H1 (cell line): Measurements from ENCODE around the gene GRIA3. TPM values are rescaled to one million over a fixed set of nuclear protein-coding genes. Genes with fewer than 3 reads are reported as not detected.

Experiments used
- CTCF ChIA-PET: fragments of 300-600 bp; sonication (Branson Sonifier 250); formaldehyde crosslinking; loops from one replicate; lab custom pipeline; 2021; ENCODE audit not compliant: partially characterized antibody; lab: Charles Lee
- POLR2A ChIA-PET: fragments of 300-600 bp; sonication (Branson Sonifier 250); formaldehyde crosslinking; loops from one replicate; lab custom pipeline; 2021; ENCODE audit warnings: inconsistent platforms; ENCODE audit not compliant: partially characterized antibody; lab: Charles Lee
- DNase-seq, 2 experiments: peaks; one replicate each; pipeline versions ENCODE4 v3.0.0 to v3.0.0-alpha.2; 2010 to 2022; ENCODE audit warnings: low spot score in 2 of 2, low read depth in 1 of 2, mixed read lengths in 1 of 2
- FAIRE-seq: peaks from 2 replicates; lab custom pipeline; 2011; peaks lifted over from hg19 to GRCh38; lab: Jason Lieb, UNC
- H2AFZ ChIP-seq: 2 replicates; pipeline ENCODE4 v1.8.1; 2012; ENCODE audit warnings: low read length, inconsistent platforms
- H2AK5ac ChIP-seq: 2 replicates; pipeline ENCODE4 v1.6.1; 2013; ENCODE audit warnings: low read depth, low read length
- H2BK120ac ChIP-seq: replicated peaks from 2 replicates; pipeline ENCODE3; 2013; ENCODE audit warnings: low read depth, low read length, inconsistent platforms
- H2BK12ac ChIP-seq: 2 replicates; pipeline ENCODE4 v1.6.1; 2013; ENCODE audit warnings: low read depth, low read length
- H2BK15ac ChIP-seq: 2 replicates; pipeline ENCODE4 v1.6.1; 2013; ENCODE audit warnings: low read length
- H2BK20ac ChIP-seq: 2 replicates; pipeline ENCODE4 v1.6.1; 2013; ENCODE audit warnings: low read length
- H2BK5ac ChIP-seq: 2 replicates; pipeline ENCODE4 v1.6.1; 2013; ENCODE audit warnings: low read depth, low read length
- H3K14ac ChIP-seq: 2 replicates; pipeline ENCODE4 v1.6.1; 2013; ENCODE audit warnings: inconsistent platforms; ENCODE audit not compliant: insufficient read length
- H3K18ac ChIP-seq: 2 replicates; pipeline ENCODE4 v1.6.1; 2013; ENCODE audit warnings: low read length; ENCODE audit errors: extremely low read depth
- H3K23ac ChIP-seq: 2 replicates; pipeline ENCODE4 v1.6.1; 2013; ENCODE audit warnings: inconsistent platforms; ENCODE audit not compliant: insufficient read length
- H3K23me2 ChIP-seq: 2 replicates; pipeline ENCODE4 v1.6.1; 2013; ENCODE audit warnings: low read depth, low read length
- H3K27ac ChIP-seq: 2 replicates; pipeline ENCODE4 v1.6.1; 2011; ENCODE audit warnings: low read depth, low read length, inconsistent platforms
- H3K27me3 ChIP-seq, 4 experiments: replicated peaks in 1 of 4; 1 replicate in 1 of 4; 2 replicates in 3 of 4; pipeline versions ENCODE4 v1.6.1 to v1.8.1; 2011 to 2013; ENCODE audit warnings: low read length in 3 of 4, mild to moderate bottlenecking in 3 of 4, inconsistent platforms in 2 of 4, mixed read lengths in 2 of 4, moderate library complexity in 1 of 4; ENCODE audit not compliant: control insufficient read depth in 3 of 4, insufficient read depth in 3 of 4; ENCODE audit errors: extremely low read depth in 1 of 4
- H3K36me3 ChIP-seq, 4 experiments: 2 replicates each; pipeline versions ENCODE4 v1.6.1 to v1.8.1; 2011 to 2013; ENCODE audit warnings: mild to moderate bottlenecking in 4 of 4, low read length in 3 of 4, moderate library complexity in 2 of 4, control low read depth in 1 of 4, inconsistent platforms in 1 of 4; ENCODE audit not compliant: insufficient read depth in 4 of 4, control insufficient read depth in 2 of 4
- H3K4ac ChIP-seq: replicated peaks from 2 replicates; pipeline ENCODE3; 2013; ENCODE audit warnings: low read length, low read depth, mixed read lengths, inconsistent platforms; ENCODE audit not compliant: insufficient read length
- H3K4me1 ChIP-seq, 4 experiments: replicated peaks in 1 of 4; 1 replicate in 1 of 4; 2 replicates in 3 of 4; pipeline versions ENCODE4 v1.6.1 to v1.8.1; 2011 to 2013; ENCODE audit warnings: low read length in 3 of 4, inconsistent platforms in 2 of 4, mixed read lengths in 1 of 4; ENCODE audit not compliant: insufficient read depth in 4 of 4, control insufficient read depth in 3 of 4
- H3K4me2 ChIP-seq, 2 experiments: 2 replicates each; pipeline versions ENCODE4 v1.6.1 to v1.8.1; 2011 to 2013; ENCODE audit warnings: low read depth in 2 of 2, low read length in 2 of 2, control low read depth in 1 of 2, inconsistent platforms in 1 of 2, mild to moderate bottlenecking in 1 of 2; ENCODE audit not compliant: insufficient read depth in 1 of 2
- H3K4me3 ChIP-seq, 4 experiments: fragments of 200-600, 300-600 bp in 1 of 4; sonication (generic), shearing (Covaris generic), sonication (Bioruptor Twin) in 1 of 4; 2 replicates each; pipeline versions ENCODE4 v1.5.1 to v1.8.1; 2011 to 2016; ENCODE audit warnings: low read length in 4 of 4, low read depth in 3 of 4, control low read depth in 2 of 4, inconsistent platforms in 2 of 4, mild to moderate bottlenecking in 2 of 4, mixed read lengths in 1 of 4, moderate library complexity in 1 of 4; ENCODE audit not compliant: insufficient read depth in 2 of 4; ENCODE audit errors: extremely low read depth in 1 of 4
- H3K56ac ChIP-seq: replicated peaks from 2 replicates; pipeline ENCODE3; 2013; ENCODE audit warnings: low read depth, mild to moderate bottlenecking, mixed read lengths, low read length, inconsistent platforms; ENCODE audit not compliant: insufficient read length
- H3K79me1 ChIP-seq: 2 replicates; pipeline ENCODE4 v1.6.1; 2013; ENCODE audit warnings: low read depth, low read length, control low read depth
- H3K79me2 ChIP-seq, 2 experiments: 2 replicates each; pipeline versions ENCODE4 v1.6.1 to v1.8.1; 2012 to 2013; ENCODE audit warnings: low read length in 2 of 2, mild to moderate bottlenecking in 2 of 2, inconsistent platforms in 1 of 2; ENCODE audit not compliant: insufficient read depth in 2 of 2, control insufficient read depth in 1 of 2
- H3K9ac ChIP-seq, 4 experiments: replicated peaks in 1 of 4; 1 replicate in 1 of 4; 2 replicates in 3 of 4; pipeline versions ENCODE4 v1.6.1 to v1.8.1; 2011 to 2013; ENCODE audit warnings: low read depth in 3 of 4, low read length in 3 of 4, control low read depth in 2 of 4, mild to moderate bottlenecking in 2 of 4, moderate library complexity in 2 of 4, inconsistent platforms in 1 of 4; ENCODE audit errors: extremely low read depth in 1 of 4
- H3K9me3 ChIP-seq, 2 experiments: 2 replicates each; pipeline versions ENCODE4 v1.6.1 to v1.8.1; 2012 to 2013; ENCODE audit warnings: mild to moderate bottlenecking in 2 of 2, moderate library complexity in 2 of 2, control low read depth in 1 of 2, inconsistent platforms in 1 of 2, low read depth in 1 of 2, low read length in 1 of 2, mixed read lengths in 1 of 2; ENCODE audit not compliant: insufficient read depth in 2 of 2
- H4K20me1 ChIP-seq, 2 experiments: replicated peaks in 1 of 2; 2 replicates each; pipeline versions ENCODE3 to v1.8.1; 2011 to 2013; ENCODE audit warnings: inconsistent platforms in 2 of 2, low read length in 2 of 2, mild to moderate bottlenecking in 1 of 2; ENCODE audit not compliant: insufficient read depth in 2 of 2, control insufficient read depth in 1 of 2
- H4K5ac ChIP-seq: 2 replicates; pipeline ENCODE4 v1.6.1; 2013; ENCODE audit warnings: low read length, low read depth, mixed read lengths, inconsistent platforms; ENCODE audit not compliant: insufficient read length
- H4K8ac ChIP-seq: 2 replicates; pipeline ENCODE4 v1.8.0; 2013; ENCODE audit warnings: mild to moderate bottlenecking, moderate library complexity, low read length, inconsistent platforms; ENCODE audit not compliant: insufficient read depth; ENCODE audit errors: extremely low read depth
- H4K91ac ChIP-seq: replicated peaks from 2 replicates; pipeline ENCODE3; 2013; ENCODE audit warnings: low read length, mixed read lengths, inconsistent platforms; ENCODE audit not compliant: insufficient read length
- BRCA1 ChIP-seq: IDR thresholded peaks from 2 replicates; pipeline ENCODE4 v1.6.1; 2012; ENCODE audit warnings: low read depth, low read length, improper control_type of control experiment
- CHD1 ChIP-seq: IDR thresholded peaks from 2 replicates; pipeline ENCODE4 v1.6.1; 2012; ENCODE audit warnings: low read depth, low read length, improper control_type of control experiment
- CTCF ChIP-seq, 3 experiments: IDR thresholded peaks; 1 replicate in 2 of 3; 2 replicates in 1 of 3; pipeline versions ENCODE4 v1.5.1 to v1.6.1; 2011; ENCODE audit warnings: low read length in 3 of 3, mild to moderate bottlenecking in 3 of 3, inconsistent platforms in 2 of 3, low read depth in 1 of 3, moderate library complexity in 1 of 3; ENCODE audit not compliant: insufficient read depth in 1 of 3; ENCODE audit errors: control extremely low read depth in 1 of 3
- GTF2F1 ChIP-seq: IDR thresholded peaks from 2 replicates; pipeline ENCODE4 v1.6.1; 2012; ENCODE audit warnings: low read depth, low read length, improper control_type of control experiment, borderline replicate concordance
- POLR2AphosphoS5 ChIP-seq: IDR thresholded peaks from 2 replicates; pipeline ENCODE4 v1.6.1; 2011; ENCODE audit warnings: low read depth, low read length
- WGBS, 2 experiments: shearing (Covaris generic) in 1 of 2; methylation state at CpG; one replicate each; pipeline versions ENCODE4 v1.1.6 to v1.1.7; 2013 to 2015; ENCODE audit warnings: low lambda C conversion rate in 2 of 2, mixed read lengths in 2 of 2, inconsistent platforms in 1 of 2, low coverage in 1 of 2, missing lambda C conversion rate in 1 of 2; ENCODE audit not compliant: insufficient replicate concordance in 2 of 2, insufficient coverage in 1 of 2, insufficient read length in 1 of 2; ENCODE audit errors: extremely low coverage in 1 of 2, missing lambda C conversion rate in 1 of 2; 5-methylcytosine and 5-hydroxymethylcytosine counted together
- polyA plus RNA-seq, 7 experiments: library from polyadenylated mRNA; depleted of rRNA in 3 of 7; stranded (reverse) in 5 of 7; unstranded in 2 of 7; fragments of >200 nt in 5 of 7; fragments of 200-250 nt in 2 of 7; gene quantifications; 1 replicate in 5 of 7; 2 replicates in 1 of 7; 4 replicates in 1 of 7; pipeline versions ENCODE4 v1.2.1 to v1.2.3, GENCODE V29; 2011 to 2013; ENCODE audit warnings: missing spikeins in 2 of 7, mixed read lengths in 2 of 7
- total RNA-seq: library from RNA; stranded (reverse); fragmentation: NEBNext Ultra II Directional; extraction: Animal tissue kit (Norgen Biotek cat#: 25700); gene quantifications from 2 replicates; pipeline ENCODE4 v1.2.1, GENCODE V29; 2021

GRIA3 gene
- total and polyA plus RNA-seq, 2 of the 8 experiments (the other 6 are each of a cell fraction or from before 2014, with no cell fraction given), result 2.6 to 3.0 TPM

GRCh38 chrX:123447506-123447905 is 263.4 kb downstream of the GRIA3 start:
- POLR2A ChIA-PET, result no interaction called here
- H2BK12ac ChIP-seq, result no peak overlapping the region
- no peak overlapping the region for H3K27ac ChIP-seq
- no peak overlapping the region for H3K4me3 ChIP-seq
- no peaks in the 10 kb centered on the region for H3K9me3 ChIP-seq
- CTCF ChIA-PET, result no interaction called here
- H4K5ac ChIP-seq, result no peak overlapping the region
- no peak overlapping the region for H3K56ac ChIP-seq
- H2AK5ac ChIP-seq, result no peak overlapping the region
- H4K91ac ChIP-seq, result no peak overlapping the region
- H2BK120ac ChIP-seq, result no peak overlapping the region
- FAIRE-seq, result no peak
- no peak overlapping the region for H3K23ac ChIP-seq
- H3K4me1 ChIP-seq, result no peaks in the 10 kb centered on the region
- H3K9ac ChIP-seq, result no peak overlapping the region
- no peak overlapping the region for H2AFZ ChIP-seq
- WGBS, 2 experiments, result 89% methylated on average over 3 of the region's 3 CpGs; no CpG with 5 or more reads in 1 of the 2 experiments
- H3K79me2 ChIP-seq, result no peaks in the 10 kb centered on the region
- H4K8ac ChIP-seq, result no peak overlapping the region
- no peak overlapping the region for H2BK15ac ChIP-seq
- H3K14ac ChIP-seq, result no peak overlapping the region
- H3K27me3 ChIP-seq, result no peaks in the 10 kb centered on the region
- no peak for DNase-seq
- H2BK5ac ChIP-seq, result no peak overlapping the region
- H2BK20ac ChIP-seq, result no peak overlapping the region
- H3K4me2 ChIP-seq, result no peak overlapping the region
- no peaks in the 10 kb centered on the region for H4K20me1 ChIP-seq
- no peaks in the 10 kb centered on the region for H3K79me1 ChIP-seq
- no peak overlapping the region for H3K4ac ChIP-seq
- H3K18ac ChIP-seq, result no peak overlapping the region
- no peaks in the 10 kb centered on the region for H3K23me2 ChIP-seq
- no peak for TF ChIP-seq CHD1
- no peak for TF ChIP-seq BRCA1
- TF ChIP-seq CTCF (IDR thresholded peaks at IDR 0.05; ENCODE audit: control extremely low read depth in 1 of 3, insufficient read depth in 1 of 3, low read depth in 1 of 3, low read length in 3 of 3), result no peak
- no peak for TF ChIP-seq GTF2F1
- no peak for TF ChIP-seq POLR2AphosphoS5
- TF ChIP-seq, all 59 proteins: peak for 0
- H3K36me3 ChIP-seq, result no peaks in the 10 kb centered on the region
